ENCODE measurements around the gene GAST. TPM values are rescaled to one million over a fixed set of nuclear protein-coding genes. Genes with fewer than 3 reads are reported as not detected.
A peak's percentile ranks its signal among the peaks of the same experiment; 100 is the strongest.

Gene GAST
- total and polyA plus RNA-seq, 2 of the 13 experiments (the other 11 are each of a cell fraction or from before 2014, with no cell fraction given) = 0.32 to 0.42 TPM

DNA sequence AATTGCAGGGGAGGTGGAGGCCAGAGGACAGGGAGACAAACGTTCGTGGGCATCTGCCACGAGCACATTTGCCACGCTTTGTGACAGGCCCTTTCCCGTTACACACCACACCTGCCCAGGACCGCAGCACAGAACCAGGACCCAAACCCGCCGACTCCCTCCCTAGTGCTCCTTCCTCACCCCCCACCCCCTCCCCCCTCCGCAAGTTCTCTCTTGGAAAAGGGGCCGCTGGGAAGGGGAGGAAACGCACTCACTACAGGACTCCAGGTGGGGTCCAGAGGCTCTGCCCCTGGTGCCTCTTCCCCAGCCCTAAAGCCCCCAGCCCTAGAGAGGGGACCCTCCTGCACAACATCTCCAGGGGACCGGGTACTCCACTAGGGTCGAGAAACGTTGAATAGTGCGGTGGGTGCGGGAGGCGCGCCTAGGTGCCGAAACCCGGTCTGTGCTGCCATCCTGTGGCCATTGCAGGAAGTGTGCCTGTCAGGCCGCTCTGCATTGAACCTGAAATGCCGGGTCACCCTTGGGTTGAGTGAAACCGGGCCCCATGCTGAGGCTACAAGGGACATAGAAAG, 45.3 kb upstream of the GAST start (continued):
- no peak for TF ChIP-seq NR1H2 (CRISPR knock-in tag; IDR thresholded peaks at IDR 0.05; ENCODE audit: borderline replicate concordance, low read depth)
- peak; percentile 42; the same call in 1 of the 2 replicates for TF ChIP-seq SALL1 (CRISPR knock-in tag; IDR thresholded peaks at IDR 0.05)
- no peak for TF ChIP-seq SPEN (CRISPR knock-in tag; IDR thresholded peaks at IDR 0.05; ENCODE audit: low read depth)
- TF ChIP-seq, protein P1, sequence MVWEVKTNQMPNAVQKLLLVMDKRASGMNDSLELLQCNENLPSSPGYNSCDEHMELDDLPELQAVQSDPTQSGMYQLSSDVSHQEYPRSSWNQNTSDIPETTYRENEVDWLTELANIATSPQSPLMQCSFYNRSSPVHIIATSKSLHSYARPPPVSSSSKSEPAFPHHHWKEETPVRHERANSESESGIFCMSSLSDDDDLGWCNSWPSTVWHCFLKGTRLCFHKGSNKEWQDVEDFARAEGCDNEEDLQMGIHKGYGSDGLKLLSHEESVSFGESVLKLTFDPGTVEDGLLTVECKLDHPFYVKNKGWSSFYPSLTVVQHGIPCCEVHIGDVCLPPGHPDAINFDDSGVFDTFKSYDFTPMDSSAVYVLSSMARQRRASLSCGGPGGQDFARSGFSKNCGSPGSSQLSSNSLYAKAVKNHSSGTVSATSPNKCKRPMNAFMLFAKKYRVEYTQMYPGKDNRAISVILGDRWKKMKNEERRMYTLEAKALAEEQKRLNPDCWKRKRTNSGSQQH (CRISPR knock-in tag; IDR thresholded peaks at IDR 0.05; ENCODE audit: low read depth) = no peak
- TF ChIP-seq ZSCAN9 (CRISPR knock-in tag; IDR thresholded peaks at IDR 0.05; ENCODE audit: borderline replicate concordance) = peak; percentile 43; the same call in 1 of the 2 replicates
- peak; percentile 52; the same call in 1 of the 2 replicates for TF ChIP-seq ZNF563 (CRISPR knock-in tag; IDR thresholded peaks at IDR 0.05)
- TF ChIP-seq FOXM1 (CRISPR knock-in tag; IDR thresholded peaks at IDR 0.05) = no peak
- TF ChIP-seq, protein P2, sequence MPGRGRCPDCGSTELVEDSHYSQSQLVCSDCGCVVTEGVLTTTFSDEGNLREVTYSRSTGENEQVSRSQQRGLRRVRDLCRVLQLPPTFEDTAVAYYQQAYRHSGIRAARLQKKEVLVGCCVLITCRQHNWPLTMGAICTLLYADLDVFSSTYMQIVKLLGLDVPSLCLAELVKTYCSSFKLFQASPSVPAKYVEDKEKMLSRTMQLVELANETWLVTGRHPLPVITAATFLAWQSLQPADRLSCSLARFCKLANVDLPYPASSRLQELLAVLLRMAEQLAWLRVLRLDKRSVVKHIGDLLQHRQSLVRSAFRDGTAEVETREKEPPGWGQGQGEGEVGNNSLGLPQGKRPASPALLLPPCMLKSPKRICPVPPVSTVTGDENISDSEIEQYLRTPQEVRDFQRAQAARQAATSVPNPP (CRISPR knock-in tag; IDR thresholded peaks at IDR 0.05) = no peak
- TF ChIP-seq ZNF768 (CRISPR knock-in tag; IDR thresholded peaks at IDR 0.05) = peak; percentile 13; the same call in 1 of the 2 replicates
- no peak for TF ChIP-seq ARID2 (CRISPR knock-in tag; IDR thresholded peaks at IDR 0.05; ENCODE audit: borderline replicate concordance)
- 0 out of 2 replicates have a peak, but pooled peaks have one; percentile 17 for TF ChIP-seq CBFB (CRISPR knock-in tag; IDR thresholded peaks at IDR 0.05)
- TF ChIP-seq NFIB (CRISPR knock-in tag; IDR thresholded peaks at IDR 0.05; ENCODE audit: borderline replicate concordance) = no peak
- no peak for TF ChIP-seq ZSCAN22 (CRISPR knock-in tag; IDR thresholded peaks at IDR 0.05)
- no peak for TF ChIP-seq MZF1 (CRISPR knock-in tag; IDR thresholded peaks at IDR 0.05; ENCODE audit: borderline replicate concordance)
- TF ChIP-seq ATM (IDR thresholded peaks at IDR 0.05; ENCODE audit: borderline replicate concordance) = no peak
- no peak for TF ChIP-seq ZNF550 (CRISPR knock-in tag; IDR thresholded peaks at IDR 0.05; ENCODE audit: borderline replicate concordance)
- no peak for TF ChIP-seq SRSF4 (IDR thresholded peaks at IDR 0.05; ENCODE audit: low read depth, low read length, poor library complexity, severe bottlenecking)
- TF ChIP-seq, protein P3, sequence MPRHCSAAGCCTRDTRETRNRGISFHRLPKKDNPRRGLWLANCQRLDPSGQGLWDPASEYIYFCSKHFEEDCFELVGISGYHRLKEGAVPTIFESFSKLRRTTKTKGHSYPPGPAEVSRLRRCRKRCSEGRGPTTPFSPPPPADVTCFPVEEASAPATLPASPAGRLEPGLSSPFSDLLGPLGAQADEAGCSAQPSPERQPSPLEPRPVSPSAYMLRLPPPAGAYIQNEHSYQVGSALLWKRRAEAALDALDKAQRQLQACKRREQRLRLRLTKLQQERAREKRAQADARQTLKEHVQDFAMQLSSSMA (CRISPR knock-in tag; IDR thresholded peaks at IDR 0.05) = no peak
- TF ChIP-seq ZBTB38 (CRISPR knock-in tag; IDR thresholded peaks at IDR 0.05) = no peak
- TF ChIP-seq ELF1 (CRISPR knock-in tag; IDR thresholded peaks at IDR 0.05) = peak; percentile 40; the same call in 1 of the 2 replicates
- TF ChIP-seq RORA (CRISPR knock-in tag; IDR thresholded peaks at IDR 0.05) = no peak
- TF ChIP-seq ZNF138 (CRISPR knock-in tag; IDR thresholded peaks at IDR 0.05; ENCODE audit: low read depth) = no peak
- TF ChIP-seq, protein P4, sequence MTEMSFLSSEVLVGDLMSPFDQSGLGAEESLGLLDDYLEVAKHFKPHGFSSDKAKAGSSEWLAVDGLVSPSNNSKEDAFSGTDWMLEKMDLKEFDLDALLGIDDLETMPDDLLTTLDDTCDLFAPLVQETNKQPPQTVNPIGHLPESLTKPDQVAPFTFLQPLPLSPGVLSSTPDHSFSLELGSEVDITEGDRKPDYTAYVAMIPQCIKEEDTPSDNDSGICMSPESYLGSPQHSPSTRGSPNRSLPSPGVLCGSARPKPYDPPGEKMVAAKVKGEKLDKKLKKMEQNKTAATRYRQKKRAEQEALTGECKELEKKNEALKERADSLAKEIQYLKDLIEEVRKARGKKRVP (CRISPR knock-in tag; IDR thresholded peaks at IDR 0.05) = no peak
- TF ChIP-seq ZNF713 (CRISPR knock-in tag; IDR thresholded peaks at IDR 0.05) = no peak
- no peak for TF ChIP-seq DMAP1 (CRISPR knock-in tag; IDR thresholded peaks at IDR 0.05)
- TF ChIP-seq SNRNP70 (IDR thresholded peaks at IDR 0.05; ENCODE audit: low read depth, low read length) = no peak
- TF ChIP-seq ARNT2 (CRISPR knock-in tag; IDR thresholded peaks at IDR 0.05; ENCODE audit: low read depth) = no peak
- no peak for TF ChIP-seq ZNF670 (CRISPR knock-in tag; IDR thresholded peaks at IDR 0.05; ENCODE audit: borderline replicate concordance)
- TF ChIP-seq HNRNPLL (IDR thresholded peaks at IDR 0.05; ENCODE audit: low read depth, low read length, poor library complexity, severe bottlenecking) = peak; percentile 82

Measured in HepG2 (cell line).